Ovary (tissue), 3 donors: ENCODE results near the gene PTPN9.

Source experiments
- CTCF ChIP-seq, 3 donors: fragments of 450-650 bp in 2 of 3; fragments of 200-600 bp in 1 of 3; IDR thresholded peaks; one replicate each; pipeline versions ENCODE4 v1.5.1 to v1.8.0; 2016 to 2022; ENCODE audit warnings: antibody characterized with exemption in 3 of 3, mild to moderate bottlenecking in 1 of 3
- POLR2A ChIP-seq: fragments of 450-650 bp; IDR thresholded peaks from one replicate; pipeline ENCODE4 v1.6.1; 2017; ENCODE audit warnings: antibody characterized with exemption, mild to moderate bottlenecking, moderate library complexity
- donor health status: DM: no; HTN: no; CAD: no.

- TF ChIP-seq CTCF (IDR thresholded peaks at IDR 0.05) (no peak), POLR2A (no peak)
Observed at GRCh38 chr15:75589071-75589470, 10.0 kb upstream of the PTPN9 start.
